ENCODE measurements around the gene NLK.

- TF ChIP-seq CTCF (IDR thresholded peaks at IDR 0.05; ENCODE audit: insufficient read depth, low read depth, low read length) (no peak), EZH2 (IDR thresholded peaks at IDR 0.05; ENCODE audit: insufficient read depth, low read length) (no peak)
These were observed 15.3 kb downstream of the NLK start for GRCh38 chr17:28057731-28058246.

Measured in astrocyte (in vitro differentiated cells and primary cell).